ENCODE measurements around the gene FAM200C. TPM values are rescaled to one million over a fixed set of nuclear protein-coding genes. Genes with fewer than 3 reads are reported as not detected.

FAM200C gene
- total and polyA plus RNA-seq, 2 donors (not counting 1 experiment from before 2014, with no cell fraction given): 0.28 to 1.3 TPM

GRCh38 chr5:160445751-160446150 lies 45.9 kb upstream of the FAM200C start:
- H3K9me3 Mint-ChIP-seq (ENCODE audit: insufficient read depth): no peaks in the 10 kb centered on the region
- intact Hi-C loops (cut with micrococcal nuclease): no loop called here
- CTCF ChIA-PET: no interaction called here

GRCh38 chr5:160445132-160445531 lies 45.3 kb upstream of the FAM200C start:
- Histone ChIP-seq H3K4me1 (ENCODE audit: control insufficient read depth in 2 of 2, insufficient read depth in 2 of 2, low read length in 2 of 2) (no peaks in the 10 kb centered on the region), H3K4me2 (replicated peaks; ENCODE audit: low read depth, low read length, poor library complexity, severe bottlenecking) (no peak overlapping the region), H3K27me3 (replicated peaks in 1 of 4; ENCODE audit: control extremely low read depth in 1 of 4, control insufficient read depth in 3 of 4, insufficient read depth in 4 of 4, low read length in 3 of 4) (no peaks in the 10 kb centered on the region), H3K9ac (ENCODE audit: low read length) (no peak overlapping the region), H3K9me3 (ENCODE audit: control extremely low read depth in 1 of 3, control insufficient read depth in 2 of 3, insufficient read depth in 1 of 3, low read length in 2 of 3) (no peaks in the 10 kb centered on the region), H3K79me2 (ENCODE audit: control insufficient read depth, insufficient read depth, low read length) (no peaks in the 10 kb centered on the region), H2AFZ (ENCODE audit: insufficient read depth, low read depth, low read length, poor library complexity, severe bottlenecking) (no peak overlapping the region), H4K20me1 (ENCODE audit: control insufficient read depth, insufficient read depth, low read length, poor library complexity, severe bottlenecking) (no peaks in the 10 kb centered on the region), H3K36me3 (replicated peaks in 1 of 2; ENCODE audit: control extremely low read depth in 1 of 2, control insufficient read depth in 1 of 2, extremely low read depth in 1 of 2, insufficient read depth in 2 of 2, low read length in 1 of 2) (no peaks in the 10 kb centered on the region), H3K4me3 (ENCODE audit: control extremely low read depth in 1 of 5, extremely low read depth in 1 of 5, insufficient read depth in 1 of 5, low read depth in 2 of 5, low read length in 4 of 5) (no peak overlapping the region), H3K27ac (ENCODE audit: low read length in 2 of 2) (no peak overlapping the region)
- Mint-ChIP-seq H3K4me3 (no peak overlapping the region), H3K27me3 (no peaks in the 10 kb centered on the region), H3K27ac (no peak overlapping the region), H3K9me3 (ENCODE audit: insufficient read depth) (no peaks in the 10 kb centered on the region), H3K4me1 (peaks cover 7% of the 10 kb centered on the region)
- TF ChIP-seq EZH2 (IDR thresholded peaks at IDR 0.05; ENCODE audit: borderline replicate concordance, insufficient read depth, low read depth, low read length, poor library complexity, severe bottlenecking): no peak
- TF ChIP-seq, protein P1, sequence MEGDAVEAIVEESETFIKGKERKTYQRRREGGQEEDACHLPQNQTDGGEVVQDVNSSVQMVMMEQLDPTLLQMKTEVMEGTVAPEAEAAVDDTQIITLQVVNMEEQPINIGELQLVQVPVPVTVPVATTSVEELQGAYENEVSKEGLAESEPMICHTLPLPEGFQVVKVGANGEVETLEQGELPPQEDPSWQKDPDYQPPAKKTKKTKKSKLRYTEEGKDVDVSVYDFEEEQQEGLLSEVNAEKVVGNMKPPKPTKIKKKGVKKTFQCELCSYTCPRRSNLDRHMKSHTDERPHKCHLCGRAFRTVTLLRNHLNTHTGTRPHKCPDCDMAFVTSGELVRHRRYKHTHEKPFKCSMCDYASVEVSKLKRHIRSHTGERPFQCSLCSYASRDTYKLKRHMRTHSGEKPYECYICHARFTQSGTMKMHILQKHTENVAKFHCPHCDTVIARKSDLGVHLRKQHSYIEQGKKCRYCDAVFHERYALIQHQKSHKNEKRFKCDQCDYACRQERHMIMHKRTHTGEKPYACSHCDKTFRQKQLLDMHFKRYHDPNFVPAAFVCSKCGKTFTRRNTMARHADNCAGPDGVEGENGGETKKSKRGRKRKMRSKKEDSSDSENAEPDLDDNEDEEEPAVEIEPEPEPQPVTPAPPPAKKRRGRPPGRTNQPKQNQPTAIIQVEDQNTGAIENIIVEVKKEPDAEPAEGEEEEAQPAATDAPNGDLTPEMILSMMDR (IDR thresholded peaks at IDR 0.05): no peak
- POLR2A ChIA-PET: no interaction called here
- intact Hi-C loops (cut with micrococcal nuclease): no loop called here
- DNase-seq: no peak
- CTCF ChIA-PET: no interaction called here
- ATAC-seq (ENCODE audit: low read depth): no peak
- no CpG with 5 or more reads among the region's 1 CpG for WGBS (ENCODE audit: insufficient coverage)

More at GRCh38 chr5:160445751-160446150, 45.9 kb upstream of the FAM200C start:
- H3K27me3 Mint-ChIP-seq: no peaks in the 10 kb centered on the region
- Histone ChIP-seq H2AFZ (ENCODE audit: insufficient read depth, low read depth, low read length, poor library complexity, severe bottlenecking) (no peak overlapping the region), H4K20me1 (ENCODE audit: control insufficient read depth, insufficient read depth, low read length, poor library complexity, severe bottlenecking) (no peaks in the 10 kb centered on the region), H3K4me3 (ENCODE audit: control extremely low read depth in 1 of 5, extremely low read depth in 1 of 5, insufficient read depth in 1 of 5, low read depth in 2 of 5, low read length in 4 of 5) (no peak overlapping the region), H3K9me3 (ENCODE audit: control extremely low read depth in 1 of 3, control insufficient read depth in 2 of 3, insufficient read depth in 1 of 3, low read length in 2 of 3) (no peaks in the 10 kb centered on the region), H3K9ac (ENCODE audit: low read length) (no peak overlapping the region), H3K79me2 (ENCODE audit: control insufficient read depth, insufficient read depth, low read length) (no peaks in the 10 kb centered on the region), H3K36me3 (replicated peaks in 1 of 2; ENCODE audit: control extremely low read depth in 1 of 2, control insufficient read depth in 1 of 2, extremely low read depth in 1 of 2, insufficient read depth in 2 of 2, low read length in 1 of 2) (no peaks in the 10 kb centered on the region), H3K4me2 (replicated peaks; ENCODE audit: low read depth, low read length, poor library complexity, severe bottlenecking) (no peak overlapping the region), H3K4me1 (ENCODE audit: control insufficient read depth in 2 of 2, insufficient read depth in 2 of 2, low read length in 2 of 2) (no peaks in the 10 kb centered on the region), H3K27me3 (replicated peaks in 1 of 4; ENCODE audit: control extremely low read depth in 1 of 4, control insufficient read depth in 3 of 4, insufficient read depth in 4 of 4, low read length in 3 of 4) (no peaks in the 10 kb centered on the region), H3K27ac (ENCODE audit: low read length in 2 of 2) (no peak overlapping the region)
- H3K4me1 Mint-ChIP-seq: peaks cover 8% of the 10 kb centered on the region
- no peak for DNase-seq
- ATAC-seq (ENCODE audit: low read depth): no peak
- TF ChIP-seq EZH2 (IDR thresholded peaks at IDR 0.05; ENCODE audit: borderline replicate concordance, insufficient read depth, low read depth, low read length, poor library complexity, severe bottlenecking): no peak
- TF ChIP-seq, protein P1 (IDR thresholded peaks at IDR 0.05): no peak
- POLR2A ChIA-PET: no interaction called here
- H3K27ac Mint-ChIP-seq: no peak overlapping the region
- no peak overlapping the region for H3K4me3 Mint-ChIP-seq

Measured in B cell (primary cell).